ENCODE data around the gene SUSD4.

DNA sequence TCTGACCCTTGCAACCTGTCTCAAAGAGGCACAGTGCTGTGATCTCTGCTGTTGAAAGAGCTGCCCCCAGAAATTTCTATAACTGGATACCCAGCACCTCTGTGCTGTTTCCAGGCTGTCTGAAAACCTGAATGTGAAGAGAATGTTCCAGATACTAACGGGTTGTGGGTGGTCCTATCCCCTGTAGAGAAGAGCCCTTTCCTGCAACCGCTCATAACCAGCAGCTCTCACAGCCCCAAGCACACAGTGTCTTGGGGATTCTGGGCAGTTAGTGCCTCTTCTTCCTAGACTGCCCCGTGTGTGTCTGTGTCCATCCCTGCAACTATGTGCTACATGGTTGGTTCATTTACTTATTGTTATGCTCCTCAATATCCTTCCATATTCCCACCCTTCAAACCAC lies 104.5 kb downstream of the SUSD4 start:
- TF ChIP-seq, protein P1, sequence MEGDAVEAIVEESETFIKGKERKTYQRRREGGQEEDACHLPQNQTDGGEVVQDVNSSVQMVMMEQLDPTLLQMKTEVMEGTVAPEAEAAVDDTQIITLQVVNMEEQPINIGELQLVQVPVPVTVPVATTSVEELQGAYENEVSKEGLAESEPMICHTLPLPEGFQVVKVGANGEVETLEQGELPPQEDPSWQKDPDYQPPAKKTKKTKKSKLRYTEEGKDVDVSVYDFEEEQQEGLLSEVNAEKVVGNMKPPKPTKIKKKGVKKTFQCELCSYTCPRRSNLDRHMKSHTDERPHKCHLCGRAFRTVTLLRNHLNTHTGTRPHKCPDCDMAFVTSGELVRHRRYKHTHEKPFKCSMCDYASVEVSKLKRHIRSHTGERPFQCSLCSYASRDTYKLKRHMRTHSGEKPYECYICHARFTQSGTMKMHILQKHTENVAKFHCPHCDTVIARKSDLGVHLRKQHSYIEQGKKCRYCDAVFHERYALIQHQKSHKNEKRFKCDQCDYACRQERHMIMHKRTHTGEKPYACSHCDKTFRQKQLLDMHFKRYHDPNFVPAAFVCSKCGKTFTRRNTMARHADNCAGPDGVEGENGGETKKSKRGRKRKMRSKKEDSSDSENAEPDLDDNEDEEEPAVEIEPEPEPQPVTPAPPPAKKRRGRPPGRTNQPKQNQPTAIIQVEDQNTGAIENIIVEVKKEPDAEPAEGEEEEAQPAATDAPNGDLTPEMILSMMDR (conservative IDR thresholded peaks at IDR 0.05 in 1 of 2, IDR thresholded peaks at IDR 0.05 in 1 of 2; ENCODE audit: extremely low read depth in 1 of 2, insufficient read depth in 1 of 2, low read depth in 1 of 2, low read length in 2 of 2) = no peak
- no peak for TF ChIP-seq EZH2 (IDR thresholded peaks at IDR 0.05; ENCODE audit: borderline replicate concordance, low read length)
